GM18499 (cell line): ENCODE data around the gene TNFRSF8.

Experiments used
- ATAC-seq: cut with Tn5 transposase; IDR thresholded peaks from one replicate; pipeline ENCODE4 v1.9.1; 2021; ENCODE audit warnings: moderate number of reproducible peaks; ENCODE audit not compliant: insufficient read depth, unreplicated experiment

Gene TNFRSF8

GRCh38 chr1:12112711-12113161 is 49.6 kb downstream of the TNFRSF8 start:
- ATAC-seq = no peak

- ATAC-seq = no peak
Observed at GRCh38 chr1:12113433-12114339, 50.6 kb downstream of the TNFRSF8 start.

GRCh38 chr1:12114340-12114683 is 51.2 kb downstream of the TNFRSF8 start:
- no peak for ATAC-seq

- no peak for ATAC-seq
Observed at GRCh38 chr1:12114916-12115315, 51.8 kb downstream of the TNFRSF8 start.

GRCh38 chr1:12121212-12122003 is 58.3 kb downstream of the TNFRSF8 start:
- no peak for ATAC-seq

GRCh38 chr1:12123172-12123571 is 60.1 kb downstream of the TNFRSF8 start:
- ATAC-seq = no peak

- no peak for ATAC-seq
Observed at GRCh38 chr1:12124693-12125421, 61.8 kb downstream of the TNFRSF8 start.

- no peak for ATAC-seq
Observed at GRCh38 chr1:12125422-12126355, 62.6 kb downstream of the TNFRSF8 start.

- no peak for ATAC-seq
Observed at GRCh38 chr1:12126781-12127180, 63.7 kb downstream of the TNFRSF8 start.

GRCh38 chr1:12127206-12127810 is 64.2 kb downstream of the TNFRSF8 start:
- no peak for ATAC-seq

- ATAC-seq = no peak
Observed at GRCh38 chr1:12128120-12128519, 65.0 kb downstream of the TNFRSF8 start.

- no peak for ATAC-seq
Observed at GRCh38 chr1:12129624-12130023, 66.5 kb downstream of the TNFRSF8 start.

GRCh38 chr1:12130466-12131130 is 67.5 kb downstream of the TNFRSF8 start:
- no peak for ATAC-seq

GRCh38 chr1:12132078-12132477 is 69.0 kb downstream of the TNFRSF8 start:
- no peak for ATAC-seq

- no peak for ATAC-seq
Observed at GRCh38 chr1:12134716-12135115, 71.6 kb downstream of the TNFRSF8 start.

- no peak for ATAC-seq
Observed at GRCh38 chr1:12135612-12136011, 72.5 kb downstream of the TNFRSF8 start.

GRCh38 chr1:12136916-12137610 is 74.0 kb downstream of the TNFRSF8 start:
- ATAC-seq = no peak
